HG03103 (cell line): ENCODE data around the gene CUL9.

ENCODE experiments used
- ATAC-seq: cut with Tn5 transposase; IDR thresholded peaks from one replicate; pipeline ENCODE4 v1.9.1; 2021; ENCODE audit warnings: low read depth; ENCODE audit not compliant: unreplicated experiment

CUL9 gene

DNA sequence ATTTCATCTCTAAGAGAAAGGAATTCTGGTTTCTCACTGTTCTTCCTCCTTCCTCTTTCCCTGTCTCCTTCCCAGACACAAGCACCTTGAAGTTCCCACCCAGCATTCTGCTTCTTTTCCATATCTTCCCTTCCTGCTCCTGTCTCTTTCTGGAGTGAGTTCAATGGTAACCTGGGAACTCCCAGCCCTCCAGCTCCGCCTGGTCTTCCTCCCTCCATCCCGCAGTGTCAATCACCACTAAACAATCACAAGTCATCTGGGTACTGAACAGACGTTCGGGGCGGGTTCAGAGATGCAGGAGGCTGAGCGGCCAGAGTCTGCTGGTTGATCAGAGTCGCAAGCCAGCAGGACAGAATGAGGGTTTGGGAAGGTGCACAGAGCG is 69.0 kb downstream of the CUL9 start:
- no peak for ATAC-seq

GRCh38 chr6:43253401-43253800 is 71.4 kb downstream of the CUL9 start:
- no peak for ATAC-seq

DNA sequence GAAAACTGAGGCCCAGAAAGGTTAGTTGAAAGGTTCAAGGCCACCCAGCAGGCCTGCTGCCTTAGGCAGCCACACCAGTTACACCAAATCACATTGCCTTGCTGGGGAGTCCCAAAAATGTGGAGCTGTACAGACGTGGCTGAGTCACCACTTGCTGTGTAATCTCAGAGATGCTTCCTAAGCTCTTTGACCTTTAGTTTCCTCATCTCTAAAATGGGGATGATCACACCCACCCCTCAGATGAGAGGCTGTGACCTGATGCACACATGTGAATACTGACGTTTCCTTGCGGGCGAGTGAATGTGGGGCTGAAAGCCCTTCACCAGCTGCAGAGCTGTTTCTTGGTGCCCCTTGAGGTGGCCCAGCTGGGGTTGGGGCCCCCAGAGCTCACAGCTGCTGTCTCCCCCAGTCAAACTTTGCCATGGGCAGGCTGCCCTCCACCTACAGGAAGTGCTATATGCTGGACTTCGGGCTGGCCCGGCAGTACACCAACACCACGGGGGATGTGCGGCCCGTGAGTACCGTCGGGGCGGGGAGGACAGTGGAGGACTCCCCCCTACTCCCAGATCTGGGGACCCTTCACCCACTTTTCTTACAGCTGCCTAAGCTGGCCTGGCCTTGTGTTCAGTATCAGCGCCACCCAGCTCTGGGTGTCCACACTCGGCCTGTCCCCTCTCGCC is 72.3 kb downstream of the CUL9 start:
- ATAC-seq = no peak

- no peak for ATAC-seq
Observed at GRCh38 chr6:43254846-43255245, 72.8 kb downstream of the CUL9 start.

- ATAC-seq = no peak
Observed at GRCh38 chr6:43255408-43256054, 73.5 kb downstream of the CUL9 start.

DNA sequence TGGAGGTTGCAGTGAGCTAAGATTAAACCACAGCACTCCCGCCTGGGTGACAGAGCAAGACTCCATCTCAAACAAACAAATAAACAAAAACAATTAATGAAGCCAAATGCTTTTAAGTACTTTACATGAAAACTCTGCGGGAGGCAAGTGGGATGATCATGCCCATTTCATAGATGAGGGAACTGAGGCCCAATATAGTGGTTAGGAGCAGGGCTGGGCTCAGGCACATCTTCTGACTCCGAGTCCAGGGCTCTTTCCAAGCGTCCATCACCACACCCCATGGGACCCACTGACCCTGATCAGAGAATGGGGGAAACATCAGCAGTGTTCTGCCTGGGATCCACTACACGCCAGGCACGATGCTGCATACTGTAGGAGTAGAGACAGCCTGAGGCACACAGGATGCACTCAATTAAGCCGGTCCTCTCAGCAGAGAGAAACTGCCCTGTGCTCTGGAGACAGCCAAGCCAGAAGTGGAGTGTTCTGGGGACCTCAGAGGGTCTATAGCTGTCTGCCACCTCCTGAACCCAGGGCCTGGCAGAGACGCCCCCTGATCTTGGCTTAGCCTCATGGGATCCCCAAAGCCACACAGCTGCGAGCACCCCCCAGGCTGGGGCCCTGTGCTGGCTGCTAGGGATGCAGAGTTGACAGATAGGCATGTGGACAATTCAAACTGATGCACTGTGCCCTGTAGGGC is 74.8 kb downstream of the CUL9 start:
- no peak for ATAC-seq

GRCh38 chr6:43257367-43258145 is 75.6 kb downstream of the CUL9 start:
- ATAC-seq = no peak

DNA sequence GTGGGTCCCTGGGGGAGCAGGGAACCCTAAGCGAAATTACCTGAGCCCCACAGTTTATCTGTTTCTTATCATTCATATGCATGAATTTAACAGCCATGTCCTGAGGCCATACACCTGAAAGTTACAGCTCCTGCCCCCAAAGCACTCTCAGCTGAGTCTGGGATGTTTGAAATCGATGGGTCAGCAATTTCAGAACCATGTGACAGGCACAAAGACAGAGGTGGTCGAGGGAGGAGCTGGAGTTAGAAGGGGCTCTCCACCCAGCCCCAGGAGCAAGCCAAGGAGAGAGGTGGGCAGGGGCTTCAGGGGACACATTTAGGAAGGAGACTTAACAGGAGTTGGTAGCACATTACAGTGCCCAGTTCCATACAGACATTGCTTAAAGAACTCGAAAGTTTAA is 76.2 kb downstream of the CUL9 start:
- no peak for ATAC-seq

GRCh38 chr6:43258807-43259686 is 77.1 kb downstream of the CUL9 start:
- no peak for ATAC-seq

DNA sequence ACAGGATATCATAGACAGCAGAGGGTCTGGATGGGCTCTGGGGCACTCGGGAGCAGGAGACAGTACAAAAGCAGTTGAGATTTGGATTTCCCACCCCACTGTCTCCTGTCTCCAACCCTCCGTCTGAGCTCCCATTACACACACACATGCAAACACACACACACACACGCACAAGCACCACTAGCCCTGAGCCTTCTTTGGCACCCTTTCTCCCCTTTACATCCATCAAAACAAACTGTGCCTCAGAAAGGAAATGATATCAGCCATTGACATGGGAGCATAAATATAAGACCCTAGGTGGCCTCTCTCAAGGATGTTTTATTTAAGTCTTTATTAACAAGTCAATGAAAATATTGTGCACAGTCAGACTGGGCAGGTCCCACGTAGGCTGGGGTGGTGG is 78.8 kb downstream of the CUL9 start:
- ATAC-seq = no peak

DNA sequence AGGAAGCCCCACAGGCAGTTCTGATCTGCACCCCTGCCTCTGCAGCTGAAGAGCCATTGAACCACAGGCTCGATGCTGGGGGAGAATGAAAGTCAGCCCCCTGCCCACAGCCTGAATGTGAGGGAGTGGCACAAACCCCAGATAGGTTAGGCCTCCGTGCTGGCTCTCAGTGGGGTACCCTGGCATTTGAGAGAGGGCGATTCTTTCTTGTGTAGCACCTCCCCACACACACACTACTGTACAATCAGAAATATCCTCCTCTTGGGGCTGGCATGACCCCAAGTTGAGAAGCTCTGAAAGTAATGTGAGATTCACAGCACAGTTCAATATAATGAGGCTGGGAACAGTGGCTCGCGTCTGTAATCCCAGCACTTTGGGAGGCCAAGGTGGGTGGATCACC is 79.2 kb downstream of the CUL9 start:
- ATAC-seq = no peak

GRCh38 chr6:43262000-43262779 is 80.2 kb downstream of the CUL9 start:
- no peak for ATAC-seq

- no peak for ATAC-seq
Observed at GRCh38 chr6:43262780-43263313, 80.9 kb downstream of the CUL9 start.

GRCh38 chr6:43263314-43264178 is 81.5 kb downstream of the CUL9 start:
- ATAC-seq = peak; percentile 65

DNA sequence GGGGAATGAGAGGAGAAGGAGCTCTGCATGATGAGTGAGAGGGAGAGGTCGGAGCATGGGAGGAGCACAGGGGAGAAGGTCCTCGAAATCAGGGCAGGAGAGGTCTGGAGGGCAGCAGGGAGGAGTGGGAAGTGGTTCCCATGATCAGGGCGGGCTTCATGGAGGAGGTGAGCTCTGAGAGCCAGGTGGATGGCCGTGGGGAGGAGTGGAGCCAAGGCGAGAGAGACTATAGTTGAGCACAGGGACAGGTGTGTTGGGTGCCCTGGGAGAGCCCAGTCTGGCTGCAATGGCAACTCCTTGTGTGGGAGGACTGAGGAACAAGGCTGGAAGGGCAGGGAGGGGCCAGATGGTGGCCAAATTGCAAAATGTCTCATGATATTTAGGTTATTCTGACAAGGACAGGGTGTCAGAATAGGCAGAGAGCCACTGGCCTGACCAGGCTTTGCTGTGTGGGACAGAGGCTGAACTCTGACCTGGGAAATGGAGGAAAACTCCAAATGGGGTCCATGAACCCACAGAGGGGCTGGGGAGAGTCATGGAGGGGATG is 82.7 kb downstream of the CUL9 start:
- no peak for ATAC-seq

DNA sequence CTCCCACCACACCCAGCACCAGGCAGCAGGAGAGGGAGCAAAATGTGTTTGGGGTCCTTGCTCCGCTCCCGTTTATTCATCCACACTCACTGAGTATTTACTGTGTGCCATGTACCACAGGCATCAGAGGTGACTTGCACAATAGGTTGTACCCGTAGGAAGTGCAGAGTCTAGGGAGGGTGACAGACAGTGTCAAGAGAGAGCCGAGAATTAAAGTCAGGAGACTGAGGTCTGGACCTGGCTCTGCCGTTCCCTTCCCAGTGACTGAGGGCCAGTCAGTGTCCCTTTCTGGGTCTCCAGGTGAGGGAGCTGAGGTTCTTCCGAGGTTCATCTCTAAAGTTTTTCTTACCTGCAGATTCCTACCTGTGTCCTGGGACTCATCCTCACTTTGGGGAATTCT is 83.6 kb downstream of the CUL9 start:
- ATAC-seq = no peak

GRCh38 chr6:43267619-43268354 is 85.8 kb downstream of the CUL9 start:
- no peak for ATAC-seq
